Activated T-helper 1 cell treated with anti-CD3 and anti-CD28 coated beads, Interleukin-12 subunit alpha, Interleukin-12 subunit beta, Interleukin-2, Interleukin-4 antibody, amounts not matched to agents 30 ng/mL and 10 ng/mL and 1 ng/mL, durations not matched to agents 14 hours and 24 hours and 36 hours (primary cell): ENCODE data around the gene TBX15. TPM values are rescaled to one million over a fixed set of nuclear protein-coding genes. Genes with fewer than 3 reads are reported as not detected.

ENCODE experiments used
- DNase-seq: peaks from one replicate; pipeline ENCODE4 v3.0.0; 2021; ENCODE audit warnings: low spot score
- H3K27ac Mint-ChIP-seq: one replicate; pipeline ENCODE4 v1.8.0; 2021; ENCODE audit warnings: mild to moderate bottlenecking, mixed read lengths
- H3K27me3 Mint-ChIP-seq: one replicate; pipeline ENCODE4 v1.8.0; 2022; ENCODE audit warnings: mild to moderate bottlenecking, moderate library complexity, mixed read lengths; ENCODE audit not compliant: insufficient read depth
- H3K36me3 Mint-ChIP-seq: one replicate; pipeline ENCODE4 v1.8.0; 2021; ENCODE audit warnings: low read depth, mixed read lengths
- H3K4me1 Mint-ChIP-seq: one replicate; pipeline ENCODE4 v1.8.0; 2021; ENCODE audit warnings: low read depth, mixed read lengths
- H3K4me3 Mint-ChIP-seq: one replicate; pipeline ENCODE4 v1.8.0; 2021; ENCODE audit warnings: mild to moderate bottlenecking, moderate library complexity, mixed read lengths
- H3K9me3 Mint-ChIP-seq: one replicate; pipeline ENCODE4 v1.8.0; 2021; ENCODE audit warnings: mixed read lengths
- intact Hi-C: fragments of 100-400 bp; cut with micrococcal nuclease; formaldehyde crosslinking; loops from one replicate; pipeline ENCODE4 v1.15.1; 2024
- total RNA-seq: library from RNA; stranded (reverse); gene quantifications from 2 replicates; pipeline ENCODE4 v1.2.3, GENCODE V29; 2022

Gene TBX15
- total RNA-seq, 1 donor from 2014 or later = not detected

DNA sequence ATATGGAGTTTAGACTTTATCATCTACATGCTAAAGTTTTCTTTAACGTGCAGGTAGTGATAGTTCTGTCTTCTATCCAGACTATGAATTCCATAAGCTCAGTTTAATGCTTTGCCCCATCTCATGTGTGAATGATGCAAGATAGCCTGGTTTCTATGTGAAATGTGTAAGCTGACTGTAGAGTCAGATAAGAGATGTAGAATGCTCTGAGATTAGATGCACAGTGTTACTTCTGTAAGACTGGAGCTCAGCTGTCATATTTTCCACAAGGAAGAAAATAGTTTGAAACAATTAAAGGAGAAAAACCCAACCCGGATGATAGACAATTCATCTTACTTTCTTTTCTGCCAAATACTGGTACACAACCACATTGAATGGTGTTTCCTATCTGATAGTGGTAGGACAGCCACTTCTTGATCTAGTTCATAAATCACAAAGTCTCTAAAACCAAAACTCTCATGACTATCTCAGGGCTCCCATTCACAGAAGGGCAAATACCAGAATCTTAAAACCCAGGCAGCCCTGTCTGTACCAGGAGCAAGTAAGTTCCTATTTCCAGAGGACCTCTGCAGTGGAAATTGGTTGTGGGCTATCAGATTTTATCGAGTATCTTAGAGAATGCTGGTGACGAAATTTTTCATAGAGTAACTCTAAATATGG, 50.6 kb downstream of the TBX15 start:
- no peaks in the 10 kb centered on the region for H3K9me3 Mint-ChIP-seq
- DNase-seq = no peak
- H3K4me1 Mint-ChIP-seq = no peaks in the 10 kb centered on the region
- intact Hi-C loops = no loop called here
- no peaks in the 10 kb centered on the region for H3K36me3 Mint-ChIP-seq
- H3K27ac Mint-ChIP-seq = no peak overlapping the region
- H3K27me3 Mint-ChIP-seq = peaks cover 1% of the 10 kb centered on the region
- no peak overlapping the region for H3K4me3 Mint-ChIP-seq

DNA sequence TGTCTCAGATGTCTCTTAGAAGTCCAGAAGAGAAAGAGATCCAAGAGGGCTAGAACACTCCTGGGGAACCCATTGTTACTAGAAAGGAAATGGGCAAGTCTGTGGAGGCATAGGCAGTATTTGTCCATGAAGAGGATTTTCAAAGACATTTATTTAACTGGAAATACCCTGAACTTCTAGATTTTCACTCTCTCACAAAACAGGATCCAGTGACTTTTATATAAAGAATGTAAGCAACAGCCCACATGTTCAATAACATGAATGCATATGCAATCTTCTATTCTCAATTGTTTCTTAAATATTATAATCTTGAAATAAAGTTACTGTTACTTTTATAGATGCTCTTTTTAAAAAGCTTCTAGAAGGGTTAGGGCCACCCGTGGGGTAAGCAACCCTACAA, 53.4 kb downstream of the TBX15 start:
- no peak overlapping the region for H3K4me3 Mint-ChIP-seq
- no peak for DNase-seq
- H3K36me3 Mint-ChIP-seq = no peaks in the 10 kb centered on the region
- intact Hi-C loops = no loop called here
- peaks cover 3% of the 10 kb centered on the region for H3K27me3 Mint-ChIP-seq
- no peak overlapping the region for H3K27ac Mint-ChIP-seq
- H3K9me3 Mint-ChIP-seq = no peaks in the 10 kb centered on the region
- H3K4me1 Mint-ChIP-seq = no peaks in the 10 kb centered on the region

DNA sequence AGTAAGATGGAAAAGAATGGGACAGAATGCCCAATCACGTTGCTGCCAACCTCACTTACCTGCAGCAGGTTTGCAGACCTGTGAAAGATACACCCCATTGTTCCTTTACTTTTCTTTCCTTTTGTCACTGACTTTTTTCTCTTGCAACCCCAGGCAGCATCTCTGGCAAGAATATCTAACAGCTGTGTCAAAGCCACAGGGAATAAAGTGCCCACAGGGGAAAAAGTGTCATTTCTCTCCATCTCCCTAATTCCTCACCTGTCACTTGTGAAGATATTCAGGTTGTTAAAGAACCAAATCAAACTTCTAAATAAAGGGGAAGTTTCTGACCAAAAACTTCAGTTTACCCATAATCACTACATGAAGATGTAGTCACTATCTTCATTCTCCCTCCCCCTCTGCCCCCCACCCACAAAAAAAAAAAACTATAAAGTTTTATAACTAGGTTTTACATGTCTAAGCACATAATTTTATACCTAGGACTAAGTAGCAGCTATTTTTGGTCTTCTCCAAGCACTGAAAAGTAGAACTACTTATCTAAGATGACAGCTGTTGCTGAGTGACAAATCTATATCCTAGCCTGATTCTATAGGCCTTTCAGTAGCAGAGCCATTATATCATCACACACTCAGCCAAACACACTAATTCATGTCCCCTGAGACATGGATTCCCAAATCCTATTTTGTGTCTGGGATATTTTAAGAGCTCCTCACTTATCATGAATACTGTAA, 54.9 kb downstream of the TBX15 start:
- Mint-ChIP-seq H3K36me3 (no peaks in the 10 kb centered on the region), H3K27ac (no peak overlapping the region), H3K9me3 (no peaks in the 10 kb centered on the region), H3K27me3 (peaks cover 2% of the 10 kb centered on the region), H3K4me3 (no peak overlapping the region), H3K4me1 (no peaks in the 10 kb centered on the region)
- intact Hi-C loops = no loop called here
- DNase-seq = no peak

DNA sequence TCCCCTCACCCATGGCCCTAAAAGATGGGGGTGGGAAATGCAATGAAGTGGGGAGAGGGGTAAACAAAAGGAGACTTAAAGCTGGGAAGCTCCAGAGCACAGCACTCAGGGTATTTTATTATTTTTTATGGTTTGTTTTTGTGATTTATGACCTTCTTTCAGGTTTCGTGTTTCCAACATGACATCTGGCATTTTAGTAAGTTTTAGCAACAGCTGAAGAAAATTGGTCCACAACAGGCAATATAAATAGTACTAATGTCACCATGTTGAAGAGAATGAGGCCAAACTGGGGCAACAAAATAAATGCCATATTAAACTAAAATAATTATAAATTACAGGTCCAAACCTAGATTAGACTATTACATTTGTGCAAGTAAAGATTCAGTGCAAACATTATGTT, 56.3 kb downstream of the TBX15 start:
- H3K27ac Mint-ChIP-seq = no peak overlapping the region
- peaks cover 1% of the 10 kb centered on the region for H3K27me3 Mint-ChIP-seq
- H3K9me3 Mint-ChIP-seq = no peaks in the 10 kb centered on the region
- no peak overlapping the region for H3K4me3 Mint-ChIP-seq
- no peaks in the 10 kb centered on the region for H3K4me1 Mint-ChIP-seq
- intact Hi-C loops = no loop called here
- no peak for DNase-seq
- H3K36me3 Mint-ChIP-seq = no peaks in the 10 kb centered on the region

DNA sequence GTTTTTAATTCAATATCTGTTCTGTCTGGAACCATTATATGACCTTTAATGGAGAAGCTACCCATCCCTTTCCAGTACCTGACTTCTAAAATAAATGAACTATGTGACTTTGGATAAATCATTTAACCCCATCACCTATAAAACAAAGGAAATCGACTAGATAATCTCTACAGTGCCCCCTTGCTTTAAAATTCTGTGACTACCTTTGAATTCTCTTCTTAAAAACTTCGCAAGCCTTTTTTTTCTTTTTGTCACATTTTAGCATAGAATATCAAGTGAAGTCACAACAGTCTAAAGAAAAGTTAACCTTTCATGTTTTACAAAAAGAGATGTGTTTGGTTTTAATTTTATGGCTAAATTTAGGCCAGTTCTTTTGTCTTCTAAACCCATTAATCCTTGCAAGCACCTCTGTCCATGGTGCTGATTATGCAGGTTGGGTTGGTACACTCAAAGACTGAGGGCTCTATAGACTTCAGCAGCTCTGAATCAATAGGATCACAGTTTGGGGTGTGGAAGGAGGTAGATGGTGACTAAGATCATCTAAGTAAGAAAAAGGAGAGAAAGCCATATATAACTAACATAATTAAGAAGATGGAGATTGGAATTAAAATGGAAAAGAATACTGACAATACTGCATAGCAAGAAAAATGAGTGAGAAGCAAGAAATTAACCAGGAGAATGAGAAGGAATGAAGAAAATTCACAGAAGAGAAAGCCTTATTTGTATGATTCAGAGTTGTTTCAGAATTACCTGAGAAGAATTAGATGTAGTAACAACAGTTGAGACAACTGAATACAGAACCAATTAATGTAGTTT, 59.2 kb downstream of the TBX15 start:
- H3K9me3 Mint-ChIP-seq = no peaks in the 10 kb centered on the region
- H3K27ac Mint-ChIP-seq = no peak overlapping the region
- H3K4me3 Mint-ChIP-seq = no peak overlapping the region
- intact Hi-C loops = no loop called here
- no peak for DNase-seq
- H3K4me1 Mint-ChIP-seq = no peaks in the 10 kb centered on the region
- H3K27me3 Mint-ChIP-seq = peaks cover 1% of the 10 kb centered on the region
- no peaks in the 10 kb centered on the region for H3K36me3 Mint-ChIP-seq

DNA sequence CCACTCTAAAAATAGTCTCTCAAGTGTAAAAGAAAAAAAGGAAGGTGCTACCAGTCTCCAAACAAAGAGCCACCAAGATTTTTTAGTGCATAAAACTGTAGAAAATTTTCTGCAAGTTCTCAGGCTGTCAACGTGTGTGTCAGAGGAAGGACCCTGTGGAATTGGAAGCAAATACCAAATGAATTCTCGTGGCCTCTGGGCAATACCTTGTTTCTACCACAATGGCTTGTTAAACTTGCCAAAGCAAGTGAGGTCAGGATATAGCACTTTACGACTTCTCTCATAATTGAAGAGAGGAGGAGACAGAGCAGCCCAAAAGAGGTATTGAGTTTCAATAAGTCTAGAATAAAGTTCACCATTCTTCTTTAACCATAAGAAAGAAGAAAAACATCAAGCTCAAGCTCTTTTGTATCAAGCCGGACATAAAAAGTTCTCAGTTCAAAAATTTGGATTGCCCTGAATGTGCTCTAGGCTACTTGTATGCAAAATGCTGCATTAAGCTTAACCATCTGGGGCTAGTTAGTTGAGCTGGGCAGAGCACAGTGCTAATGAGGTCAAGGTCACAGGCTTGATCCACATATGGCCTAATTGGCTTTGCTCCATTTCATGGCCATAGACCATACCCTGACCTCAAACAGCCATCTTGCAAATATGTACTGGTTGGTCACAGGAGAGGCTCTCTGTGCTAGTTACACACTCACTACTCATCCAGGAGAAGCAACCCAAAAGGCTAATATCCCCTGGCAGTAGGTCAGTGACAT, 60.5 kb downstream of the TBX15 start:
- Mint-ChIP-seq H3K36me3 (no peaks in the 10 kb centered on the region), H3K27ac (no peak overlapping the region), H3K27me3 (peaks cover 1% of the 10 kb centered on the region), H3K4me3 (no peak overlapping the region), H3K9me3 (no peaks in the 10 kb centered on the region), H3K4me1 (no peaks in the 10 kb centered on the region)
- no peak for DNase-seq
- intact Hi-C loops = no loop called here

DNA sequence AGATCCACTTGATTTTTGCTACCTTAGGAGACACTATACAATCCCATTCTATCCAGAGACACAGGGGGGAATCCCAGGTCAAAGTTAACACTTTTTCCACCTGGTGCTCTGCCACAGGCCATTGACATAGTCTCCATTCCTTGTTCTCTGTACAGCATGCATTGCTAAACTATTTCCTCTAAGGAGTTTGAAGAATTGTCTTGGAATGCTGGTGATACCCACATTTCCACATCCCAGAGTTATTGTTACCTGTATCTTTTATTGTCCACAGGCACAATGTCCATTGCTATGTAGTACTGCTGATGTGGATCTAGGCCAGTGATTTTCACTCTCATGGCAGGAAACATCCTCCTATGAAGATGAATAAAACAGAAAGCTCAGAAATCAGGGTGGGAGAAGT, 61.9 kb downstream of the TBX15 start:
- H3K27ac Mint-ChIP-seq = no peak overlapping the region
- no peak for DNase-seq
- intact Hi-C loops = no loop called here
- peaks cover under 1% of the 10 kb centered on the region for H3K27me3 Mint-ChIP-seq
- H3K9me3 Mint-ChIP-seq = no peaks in the 10 kb centered on the region
- no peak overlapping the region for H3K4me3 Mint-ChIP-seq
- no peaks in the 10 kb centered on the region for H3K4me1 Mint-ChIP-seq
- no peaks in the 10 kb centered on the region for H3K36me3 Mint-ChIP-seq

DNA sequence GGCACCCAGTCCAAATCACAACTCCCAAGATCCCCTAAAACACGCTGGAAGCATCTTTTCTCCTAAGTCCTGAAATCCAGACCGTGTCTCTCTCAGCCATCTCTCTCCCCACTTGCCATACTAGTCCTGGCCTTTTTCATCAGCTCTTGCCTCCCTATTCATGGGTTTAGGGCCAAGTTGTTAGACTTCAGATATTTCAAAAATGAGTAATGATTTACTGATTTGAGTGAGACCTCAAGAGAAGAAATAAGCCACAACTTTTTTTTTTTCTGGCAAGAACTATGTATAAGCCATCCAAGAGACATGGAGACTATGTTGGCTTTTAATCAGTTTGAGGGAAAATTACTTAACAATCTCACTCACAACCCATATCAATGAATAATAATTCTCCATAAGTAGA, 62.5 kb downstream of the TBX15 start:
- no peaks in the 10 kb centered on the region for H3K27me3 Mint-ChIP-seq

DNA sequence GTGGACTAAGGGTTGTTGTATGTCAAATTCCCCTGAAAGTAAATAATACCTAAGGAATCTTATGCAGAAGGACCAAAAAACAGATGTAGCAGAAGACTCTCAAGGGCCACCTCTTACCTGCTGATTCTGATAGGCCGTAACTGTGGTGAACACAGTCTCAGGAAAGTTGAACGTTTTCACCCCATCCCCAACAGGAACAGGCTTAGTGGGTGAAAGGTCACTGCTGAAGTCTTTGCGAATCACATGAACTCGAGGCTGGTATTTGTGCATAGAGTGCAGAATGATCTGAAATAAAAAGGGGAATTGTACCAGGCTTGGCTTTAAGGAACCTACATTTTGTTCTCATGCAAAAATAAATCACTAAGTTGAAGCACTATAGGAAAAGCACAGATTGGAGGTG, 64.8 kb downstream of the TBX15 start:
- no peaks in the 10 kb centered on the region for H3K4me1 Mint-ChIP-seq
- intact Hi-C loops = no loop called here
- DNase-seq = no peak
- no peaks in the 10 kb centered on the region for H3K27me3 Mint-ChIP-seq
- no peaks in the 10 kb centered on the region for H3K36me3 Mint-ChIP-seq
- H3K4me3 Mint-ChIP-seq = no peak overlapping the region
- no peaks in the 10 kb centered on the region for H3K9me3 Mint-ChIP-seq
- no peak overlapping the region for H3K27ac Mint-ChIP-seq

More for the DNA sequence above, 62.5 kb downstream of the TBX15 start:
- intact Hi-C loops = no loop called here
- Mint-ChIP-seq H3K4me3 (no peak overlapping the region), H3K4me1 (no peaks in the 10 kb centered on the region), H3K9me3 (no peaks in the 10 kb centered on the region), H3K27ac (no peak overlapping the region), H3K36me3 (no peaks in the 10 kb centered on the region)
- DNase-seq = no peak

DNA sequence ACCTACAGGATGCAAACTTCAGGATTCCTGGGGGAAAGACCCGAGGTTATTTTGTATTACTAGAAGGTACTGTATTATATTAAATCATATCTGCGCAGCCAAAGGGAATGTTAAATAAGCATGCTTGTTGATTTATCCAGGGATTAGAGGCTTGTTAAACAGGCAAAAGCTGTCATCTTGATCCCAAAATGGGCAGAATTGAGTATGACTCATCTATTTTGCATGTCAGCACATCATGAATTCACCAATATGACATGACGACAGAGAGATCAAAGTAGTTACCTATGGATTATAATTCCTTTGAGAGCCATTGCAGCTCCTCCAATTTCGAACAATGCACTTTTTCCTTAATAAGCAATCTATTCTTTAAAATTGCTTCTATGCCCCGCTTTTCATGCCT, 66.1 kb downstream of the TBX15 start:
- intact Hi-C loops = no loop called here
- H3K27ac Mint-ChIP-seq = no peak overlapping the region
- H3K36me3 Mint-ChIP-seq = no peaks in the 10 kb centered on the region
- H3K4me3 Mint-ChIP-seq = no peak overlapping the region
- no peak for DNase-seq
- H3K4me1 Mint-ChIP-seq = no peaks in the 10 kb centered on the region
- no peaks in the 10 kb centered on the region for H3K27me3 Mint-ChIP-seq
- H3K9me3 Mint-ChIP-seq = no peaks in the 10 kb centered on the region

DNA sequence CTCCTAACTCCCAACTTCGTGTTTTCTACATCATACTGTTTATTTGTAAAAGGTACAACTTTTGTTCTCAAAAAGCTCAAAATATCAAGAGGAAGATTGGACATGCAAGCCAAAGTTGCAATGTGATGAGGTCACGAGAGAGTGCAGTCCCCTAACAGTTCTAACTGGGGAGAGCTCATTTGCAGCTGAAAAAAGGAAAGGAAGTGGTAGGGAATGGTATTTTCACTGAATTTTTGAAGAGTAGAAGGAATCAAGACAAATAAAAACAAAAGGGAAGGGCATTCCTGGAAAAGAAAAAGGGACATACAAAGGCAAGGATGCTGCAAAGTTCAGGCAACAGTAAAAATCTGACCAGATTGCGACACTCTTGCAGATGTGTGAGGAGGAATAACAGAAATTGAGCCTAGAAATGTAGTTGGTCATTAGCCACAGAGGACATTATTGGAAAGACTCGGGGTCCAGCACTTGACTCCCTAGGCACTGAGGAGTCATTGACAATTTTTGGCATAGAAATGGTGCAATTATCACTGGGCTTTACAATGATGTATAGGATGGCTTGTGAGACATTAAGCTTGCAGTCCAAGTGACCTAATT, 67.9 kb downstream of the TBX15 start:
- Mint-ChIP-seq H3K27me3 (no peaks in the 10 kb centered on the region), H3K27ac (no peak overlapping the region), H3K4me3 (no peak overlapping the region), H3K4me1 (no peaks in the 10 kb centered on the region), H3K36me3 (no peaks in the 10 kb centered on the region), H3K9me3 (no peaks in the 10 kb centered on the region)
- intact Hi-C loops = no loop called here
- DNase-seq = no peak

DNA sequence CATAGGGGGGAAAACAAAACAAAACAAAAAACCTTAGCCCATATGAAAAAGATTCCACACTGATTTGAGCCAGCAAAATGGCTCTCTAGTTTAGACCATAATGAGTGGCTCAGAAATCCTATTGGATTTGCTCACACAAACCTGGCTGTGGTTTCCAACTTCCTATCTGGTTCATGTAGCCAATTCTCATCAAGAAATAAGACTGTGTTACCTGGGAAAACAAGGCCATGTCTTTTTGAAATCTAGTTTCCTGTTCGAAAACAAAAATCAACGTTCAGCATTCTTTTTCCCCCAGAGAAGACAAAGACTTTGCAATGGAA, 69.2 kb downstream of the TBX15 start:
- intact Hi-C loops = no loop called here
- no peak overlapping the region for H3K27ac Mint-ChIP-seq
- H3K36me3 Mint-ChIP-seq = no peaks in the 10 kb centered on the region
- no peaks in the 10 kb centered on the region for H3K9me3 Mint-ChIP-seq
- no peak overlapping the region for H3K4me3 Mint-ChIP-seq
- no peaks in the 10 kb centered on the region for H3K27me3 Mint-ChIP-seq
- DNase-seq = no peak
- no peaks in the 10 kb centered on the region for H3K4me1 Mint-ChIP-seq
